Measurements from ENCODE around the gene RFX3.

Gene RFX3

DNA sequence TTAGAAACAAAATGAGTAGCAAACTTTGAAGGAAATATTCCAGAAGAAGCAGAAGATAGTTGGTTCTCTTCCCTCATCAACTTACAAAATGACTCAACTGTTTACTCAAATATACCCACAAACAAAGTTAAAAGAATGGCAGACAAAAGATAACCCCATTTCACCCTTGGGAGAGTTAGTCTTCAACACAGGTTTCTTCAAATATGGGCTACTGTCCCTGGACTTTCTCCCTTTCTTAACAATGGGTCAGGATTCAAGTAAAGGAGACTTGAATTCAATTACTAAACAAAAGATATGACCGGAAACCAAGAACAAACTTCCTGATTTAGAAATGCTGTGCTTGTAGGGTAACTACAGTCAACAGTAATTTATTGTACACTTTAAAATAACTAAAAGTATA is 14.2 kb downstream of the RFX3 start:
- no peak for FAIRE-seq

- peak; percentile 83 for FAIRE-seq
Measured at GRCh38 chr9:3510796-3511195, 15.0 kb downstream of the RFX3 start.

- FAIRE-seq, result no peak
Measured at GRCh38 chr9:3509926-3510325, 15.9 kb downstream of the RFX3 start.

DNA sequence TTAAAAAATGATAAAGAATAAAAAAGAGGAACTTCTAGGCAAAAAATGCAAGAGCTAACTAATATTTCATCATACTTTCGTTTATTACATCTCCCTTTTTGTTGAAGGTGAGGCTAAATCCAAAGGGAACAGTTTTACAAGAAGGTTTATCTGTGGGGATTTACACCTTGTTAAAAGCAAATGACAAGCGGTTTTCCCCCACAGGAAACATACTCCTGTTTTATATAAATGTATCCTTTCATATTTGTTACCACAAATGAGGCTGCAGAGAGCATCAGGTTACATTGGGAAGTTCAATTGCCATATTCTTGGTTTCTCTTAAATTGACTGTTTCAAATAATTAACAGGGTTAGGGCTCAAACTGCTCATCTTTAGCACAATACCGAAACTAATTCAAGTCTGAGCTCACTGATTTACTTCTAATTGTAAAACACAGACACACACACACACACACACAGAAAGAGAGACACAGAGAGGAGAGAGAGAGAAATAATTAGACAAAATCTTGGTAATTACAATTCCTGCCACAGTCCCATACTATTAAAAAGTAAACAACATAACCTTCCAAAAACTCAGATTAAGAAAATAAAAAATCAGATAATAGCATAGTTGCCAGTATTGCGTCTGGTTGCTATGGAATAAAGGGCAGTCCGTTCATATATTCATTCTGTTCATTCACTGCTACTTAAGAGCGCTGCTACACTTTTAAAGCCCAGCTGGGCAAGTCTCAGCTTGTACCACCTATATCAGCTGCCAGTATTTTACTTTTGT is 17.1 kb downstream of the RFX3 start:
- FAIRE-seq, result no peak

GRCh38 chr9:3508078-3508431 is 17.7 kb downstream of the RFX3 start:
- peak; percentile 52 for FAIRE-seq

GRCh38 chr9:3507395-3508077 is 18.3 kb downstream of the RFX3 start:
- FAIRE-seq, result no peak

GRCh38 chr9:3506164-3506563 is 19.6 kb downstream of the RFX3 start:
- FAIRE-seq, result no peak

GRCh38 chr9:3502560-3503398 is 23.0 kb downstream of the RFX3 start:
- no peak for FAIRE-seq

- no peak for FAIRE-seq
Measured at GRCh38 chr9:3500044-3500443, 25.8 kb downstream of the RFX3 start.

DNA sequence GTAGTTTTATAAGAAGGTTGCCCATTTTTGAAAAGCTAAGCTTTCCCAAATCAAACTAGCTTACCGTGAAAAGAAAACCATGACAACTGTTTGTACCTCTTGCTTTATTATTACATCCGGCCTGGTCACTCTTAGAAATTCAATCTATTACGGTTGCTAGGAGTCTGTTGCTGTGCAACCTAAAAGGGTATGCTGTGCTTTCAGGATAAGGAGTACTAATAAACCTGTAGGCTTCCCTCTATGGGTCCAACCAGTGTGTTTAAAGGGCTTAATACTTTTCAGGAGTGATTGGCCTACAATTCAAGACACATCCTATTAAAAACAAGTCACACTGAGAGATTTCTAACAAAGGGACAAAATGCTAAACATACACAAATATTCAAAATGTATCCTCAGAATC is 27.1 kb downstream of the RFX3 start:
- FAIRE-seq, result no peak

DNA sequence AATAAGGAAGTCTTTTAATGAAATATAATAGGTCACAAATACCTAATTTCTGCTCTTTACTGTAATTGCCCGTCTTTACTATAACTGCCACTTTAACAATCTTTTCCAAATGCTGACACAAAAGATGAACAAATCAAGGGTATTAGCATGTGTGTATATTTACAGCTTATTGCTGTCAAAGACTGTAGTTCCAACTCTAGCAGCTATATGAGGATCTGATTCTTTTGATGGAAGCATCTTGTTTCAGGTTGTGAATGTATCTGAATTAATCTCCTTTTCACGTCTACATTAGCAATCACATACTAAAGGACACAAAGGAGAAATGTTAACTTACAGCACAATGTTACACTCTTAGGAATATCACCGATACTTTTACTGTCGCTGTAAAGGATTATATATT is 27.9 kb downstream of the RFX3 start:
- FAIRE-seq, result no peak

- no peak for FAIRE-seq
Measured at GRCh38 chr9:3497401-3497800, 28.4 kb downstream of the RFX3 start.

- FAIRE-seq, result no peak
Measured at GRCh38 chr9:3495855-3496254, 29.9 kb downstream of the RFX3 start.

GRCh38 chr9:3492214-3492613 is 33.6 kb downstream of the RFX3 start:
- no peak for FAIRE-seq

DNA sequence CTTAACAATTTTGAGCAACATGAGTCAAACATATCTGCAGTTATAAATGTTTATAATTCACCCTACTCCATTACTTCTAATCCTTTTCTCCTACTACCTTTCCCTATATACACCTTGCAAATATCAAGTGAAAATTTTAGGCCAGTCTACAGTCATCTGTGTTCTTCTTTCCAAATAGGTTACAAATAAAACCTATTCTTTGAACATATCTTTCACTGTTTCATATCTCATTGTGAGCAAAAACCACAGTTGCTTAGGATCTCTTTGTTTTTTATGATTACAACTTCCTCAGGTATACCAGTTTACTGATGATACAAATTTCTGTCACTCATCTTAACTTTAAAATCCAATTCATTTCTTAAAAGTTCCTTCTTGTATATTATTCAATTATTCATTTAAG is 34.4 kb downstream of the RFX3 start:
- FAIRE-seq, result peak; percentile 68

- FAIRE-seq, result no peak
Measured at GRCh38 chr9:3490957-3491356, 34.8 kb downstream of the RFX3 start.

GRCh38 chr9:3482578-3482977 is 43.2 kb downstream of the RFX3 start:
- peak; percentile 51 for FAIRE-seq

DNA sequence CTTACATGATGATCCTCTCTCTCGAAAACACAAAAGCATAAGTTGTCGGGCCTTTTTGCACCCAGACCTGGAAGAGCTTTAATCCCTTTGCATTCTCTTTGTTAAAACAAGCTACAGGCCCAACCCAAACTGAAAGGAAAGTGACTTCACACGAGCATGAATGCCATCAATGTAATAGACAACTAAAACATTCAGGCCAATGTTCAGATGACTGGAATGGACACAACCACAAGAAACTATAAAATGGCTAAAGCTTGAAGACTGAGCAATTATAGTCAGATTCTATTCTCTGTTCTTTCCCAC is 45.5 kb downstream of the RFX3 start:
- no peak for FAIRE-seq

DNA sequence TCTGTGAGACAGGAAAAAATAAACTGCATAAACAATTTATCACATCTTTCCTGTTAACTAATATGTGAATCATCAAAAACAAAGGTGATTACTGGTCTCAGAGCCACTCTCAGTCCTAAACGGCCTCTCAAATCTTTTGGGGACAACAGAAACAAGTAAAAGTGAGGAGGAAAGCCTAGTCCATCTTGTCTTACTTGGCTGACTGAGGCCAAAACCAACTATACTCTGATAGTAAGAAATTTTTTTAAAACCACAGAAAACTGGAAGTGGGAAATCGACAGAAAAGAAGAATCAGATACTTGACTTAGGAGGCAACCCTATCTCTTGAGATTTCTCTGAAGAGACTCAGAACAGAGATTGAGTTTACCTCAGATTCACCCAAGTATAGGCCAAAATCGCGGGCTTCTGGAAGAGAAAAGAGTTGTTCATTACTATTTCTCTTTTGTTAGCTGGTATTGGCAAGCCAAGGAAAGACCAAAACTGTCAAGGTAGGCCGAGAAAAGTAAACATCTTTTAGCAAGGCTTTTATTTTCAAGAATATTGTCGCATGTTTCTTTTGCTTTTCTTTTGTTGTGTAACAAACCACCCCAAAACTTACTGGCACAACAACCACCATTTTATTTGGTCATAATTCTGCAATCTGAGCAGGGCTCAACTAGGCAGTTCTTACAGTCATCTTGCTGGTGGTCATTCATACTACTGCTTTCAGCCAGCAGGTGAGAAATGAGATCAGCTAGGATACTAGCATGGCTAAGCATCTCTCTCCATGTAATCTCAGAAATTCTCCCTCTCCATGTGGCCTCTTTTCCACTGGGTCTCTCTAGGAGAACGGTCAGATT is 46.1 kb downstream of the RFX3 start:
- no peak for FAIRE-seq

DNA sequence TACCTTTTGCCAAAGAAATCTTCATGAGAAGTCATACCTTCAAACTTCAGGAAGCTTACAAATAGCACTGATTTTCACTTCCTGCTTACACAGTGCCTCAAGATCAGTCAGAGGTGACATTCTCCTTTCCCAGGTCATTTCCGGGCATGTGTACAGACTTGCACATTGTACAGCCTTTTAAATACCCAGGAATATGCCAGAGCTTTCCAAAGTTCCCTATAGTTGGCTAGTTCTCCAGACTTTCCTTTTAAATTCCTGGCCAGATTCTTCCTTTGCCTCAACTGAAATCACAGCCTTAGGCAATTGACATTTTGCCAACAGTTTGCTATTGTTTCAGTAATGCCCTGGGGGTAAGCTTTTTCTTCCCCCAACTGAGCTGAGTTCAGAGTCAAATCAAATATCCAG is 47.2 kb downstream of the RFX3 start:
- no peak for FAIRE-seq

GRCh38 chr9:3477236-3477834 is 48.5 kb downstream of the RFX3 start:
- no peak for FAIRE-seq

GRCh38 chr9:3475300-3476020 is 50.3 kb downstream of the RFX3 start:
- FAIRE-seq, result no peak
